HG02970 (cell line): ENCODE measurements around the gene LRP11.
"Not testable (repeated sequence)": the region's sequence is repeated elsewhere in the genome, so short reads cannot be mapped to it uniquely, and the experiment has no call there.

ENCODE experiments used
- ATAC-seq: cut with Tn5 transposase; IDR thresholded peaks from one replicate; pipeline ENCODE4 v1.9.1; 2021; ENCODE audit warnings: mild to moderate bottlenecking, moderate library complexity, moderate number of reproducible peaks; ENCODE audit not compliant: unreplicated experiment, low FRiP score

LRP11 gene

GRCh38 chr6:149863698-149864577 lies at the start of gene LRP11:
Gene LRP11 (minus strand): TSS chr6:149864359. CDS start chr6:149864020, 339 bp downstream.
- peak; percentile 83 for ATAC-seq

GRCh38 chr6:149913540-149914240 lies 49.5 kb upstream of the LRP11 start:
- ATAC-seq: no peak

DNA sequence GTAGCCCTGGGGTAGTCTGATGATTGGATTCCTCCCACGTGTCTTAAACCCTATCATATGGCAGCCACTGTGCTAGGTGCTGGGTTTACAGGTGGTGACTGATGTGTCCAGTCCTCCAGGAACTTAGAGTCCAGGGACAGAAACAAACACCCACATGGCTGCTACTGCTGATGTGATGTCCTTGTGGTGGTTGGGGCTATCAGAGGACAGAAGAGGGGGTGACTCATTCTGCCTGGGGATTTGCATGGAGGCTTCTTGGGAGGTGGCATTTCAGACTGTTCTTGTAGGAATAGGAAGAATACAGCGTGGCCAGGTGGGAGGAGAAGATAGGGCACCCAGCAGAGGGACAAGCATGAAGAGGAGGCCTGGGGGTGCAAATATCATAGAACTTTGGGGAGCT lies 48.9 kb upstream of the LRP11 start:
- no peak for ATAC-seq

DNA sequence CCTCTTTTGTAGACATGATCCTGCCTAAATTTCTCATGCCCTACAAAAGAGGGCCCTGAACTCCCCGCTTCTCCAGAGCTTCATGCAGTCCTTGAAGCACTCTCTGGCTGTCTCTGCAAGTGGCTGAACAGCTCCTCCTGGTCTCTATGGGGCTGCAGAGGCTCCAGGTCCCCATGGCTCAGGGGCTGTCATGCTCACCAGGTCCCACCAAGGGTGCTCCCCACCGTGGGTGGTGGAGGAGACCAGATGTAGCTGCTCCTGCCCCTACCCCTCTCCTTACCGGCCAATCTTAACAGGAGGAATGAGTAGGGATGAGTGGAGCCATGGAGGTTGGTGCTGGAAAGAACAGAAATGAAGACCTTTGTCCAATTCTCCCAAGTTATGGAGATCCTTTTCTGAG lies 48.5 kb upstream of the LRP11 start:
- not testable (repeated sequence) for ATAC-seq

DNA sequence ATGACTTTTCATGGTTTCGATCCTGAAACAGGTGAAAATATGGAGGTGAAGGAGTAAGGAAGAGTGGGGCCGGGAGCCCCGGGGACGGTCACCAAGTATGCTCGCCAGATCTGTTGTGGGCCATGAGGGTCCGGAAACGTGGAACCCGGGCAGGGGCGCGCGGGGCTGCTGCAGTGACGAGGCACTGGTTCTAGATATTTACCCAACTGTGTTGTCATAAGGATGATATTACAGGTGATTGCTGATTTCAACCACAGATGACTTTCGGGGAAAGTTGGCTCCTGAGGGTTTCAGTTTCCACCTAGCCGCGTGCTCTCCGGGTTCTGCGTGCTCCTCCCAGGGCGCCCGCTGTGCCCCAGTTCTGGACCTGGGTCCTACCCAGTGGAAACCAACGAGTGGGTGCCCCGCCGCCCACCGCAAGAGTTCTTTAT lies 46.6 kb upstream of the LRP11 start:
- ATAC-seq: no peak

DNA sequence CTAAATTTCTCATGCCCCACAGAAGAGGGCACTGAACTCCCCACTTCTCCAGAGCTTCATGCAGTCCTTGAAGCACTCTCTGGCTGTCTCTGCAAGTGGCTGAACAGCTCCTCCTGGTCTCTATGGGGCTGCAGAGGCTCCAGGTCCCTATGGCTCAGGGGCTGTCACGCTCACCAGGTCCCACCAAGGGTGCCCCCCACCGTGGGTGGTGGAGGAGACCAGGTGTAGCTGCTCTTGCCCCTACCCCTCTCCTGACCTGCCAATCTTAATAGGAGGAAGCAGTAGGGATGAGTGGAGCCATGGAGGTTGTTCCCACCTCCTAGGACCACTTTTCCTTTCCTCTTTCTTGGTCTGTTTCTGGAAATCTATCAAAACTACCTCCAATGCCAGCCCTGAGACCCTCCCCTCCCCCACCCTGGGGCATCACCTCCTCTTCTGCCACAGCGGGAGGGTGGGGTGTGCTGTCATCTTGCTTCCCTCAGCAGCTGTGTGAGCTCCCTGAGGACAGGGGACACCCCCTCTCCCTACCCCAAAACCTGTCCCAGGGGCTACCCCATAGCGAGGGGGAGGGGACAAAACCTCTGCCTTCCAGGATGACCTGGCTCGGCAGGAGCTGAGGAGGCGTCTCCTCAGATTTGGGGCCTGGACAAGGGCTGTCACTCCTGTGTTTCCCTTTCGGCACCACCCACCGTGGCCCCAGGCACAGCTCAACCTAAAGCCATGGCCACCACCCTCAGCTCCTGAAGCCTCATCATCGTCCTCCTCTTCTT lies 45.7 kb upstream of the LRP11 start:
- ATAC-seq: no peak

DNA sequence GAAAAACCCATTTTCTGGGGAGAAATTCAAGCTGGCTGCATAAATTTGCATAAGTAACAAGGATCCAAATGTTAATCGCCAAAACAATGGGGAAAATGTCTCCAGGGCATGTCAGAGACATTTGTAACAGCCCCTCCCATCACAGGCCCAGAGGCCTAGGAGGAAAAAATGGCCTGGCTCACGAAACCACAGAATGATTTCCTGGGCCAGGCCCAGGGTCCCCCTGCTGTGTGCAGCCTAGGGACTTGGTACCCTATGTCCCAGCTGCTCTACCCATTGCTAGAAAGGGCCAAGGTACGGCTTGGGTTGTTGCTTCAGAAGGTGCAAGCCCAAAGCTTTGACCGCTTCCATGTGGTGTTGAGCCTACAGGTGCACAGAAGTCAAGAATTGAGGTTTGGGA lies 44.3 kb upstream of the LRP11 start:
- ATAC-seq: not testable (repeated sequence)

DNA sequence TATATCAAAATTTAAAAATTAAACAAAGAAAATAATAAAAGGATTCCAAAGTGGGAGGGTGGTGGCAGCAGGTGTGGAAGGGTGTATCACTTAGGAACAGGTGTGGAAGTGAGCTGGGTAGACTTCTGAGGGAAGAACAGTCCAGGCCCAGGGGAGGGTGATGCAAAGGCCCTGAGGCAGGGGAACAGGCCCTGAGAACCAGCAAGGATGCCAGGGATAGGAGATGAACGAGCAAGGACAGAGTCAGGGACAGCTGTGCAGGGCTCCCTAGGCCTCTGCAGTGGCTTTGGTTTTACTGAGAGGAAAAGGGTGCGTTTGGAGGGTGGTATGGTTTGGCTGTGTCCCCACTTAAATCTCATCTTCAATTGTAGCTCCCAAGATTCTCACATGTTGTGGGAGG lies 43.2 kb upstream of the LRP11 start:
- no peak for ATAC-seq

DNA sequence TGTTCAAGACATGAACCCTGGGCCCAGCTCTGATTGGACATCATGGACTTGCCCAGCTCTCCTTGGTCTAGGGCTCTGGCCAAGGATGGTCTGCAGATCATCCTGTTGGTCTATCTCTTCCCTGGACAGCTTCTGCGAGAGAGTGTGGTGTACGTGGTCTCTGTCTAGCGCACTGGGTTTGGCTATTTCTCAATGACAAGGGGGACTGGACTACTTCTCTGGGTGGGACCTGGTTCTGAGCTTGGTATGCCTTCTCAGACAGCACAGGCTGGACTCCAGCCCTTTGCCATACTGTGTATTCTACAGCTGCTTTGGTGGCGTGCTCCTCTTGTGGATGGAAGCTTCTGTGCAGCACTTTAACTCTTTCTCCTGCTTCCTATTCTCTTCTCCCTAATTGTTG lies 42.2 kb upstream of the LRP11 start:
- ATAC-seq: no peak

GRCh38 chr6:149905911-149906371 lies 41.8 kb upstream of the LRP11 start:
- no peak for ATAC-seq

DNA sequence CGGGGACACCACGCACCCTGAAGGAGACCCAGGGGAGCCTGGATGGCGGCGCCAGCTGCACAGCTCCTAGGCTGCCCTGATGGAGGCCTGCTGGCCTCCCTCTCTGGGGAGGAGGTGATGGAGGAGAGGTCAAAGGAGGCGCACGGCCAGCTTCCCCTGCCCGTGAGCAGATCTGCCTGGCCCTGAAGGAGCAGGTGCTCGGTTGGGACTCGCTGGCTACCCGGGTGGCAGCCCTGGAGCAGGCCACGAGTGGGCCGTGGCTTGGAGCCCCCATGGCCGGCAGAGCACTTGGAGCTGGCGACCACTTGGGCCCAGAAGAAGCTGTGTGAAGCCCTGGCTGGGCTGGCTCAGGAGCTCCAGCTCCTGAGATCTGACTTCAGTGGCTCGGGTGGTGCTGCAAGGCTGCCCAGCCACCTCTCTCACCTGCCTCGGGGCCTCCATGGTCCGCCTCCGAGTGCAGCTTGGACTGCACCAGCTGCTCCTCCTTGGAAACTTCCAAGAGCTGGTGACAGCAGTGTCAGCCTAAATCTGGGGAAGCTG lies 41.3 kb upstream of the LRP11 start:
- no peak for ATAC-seq

DNA sequence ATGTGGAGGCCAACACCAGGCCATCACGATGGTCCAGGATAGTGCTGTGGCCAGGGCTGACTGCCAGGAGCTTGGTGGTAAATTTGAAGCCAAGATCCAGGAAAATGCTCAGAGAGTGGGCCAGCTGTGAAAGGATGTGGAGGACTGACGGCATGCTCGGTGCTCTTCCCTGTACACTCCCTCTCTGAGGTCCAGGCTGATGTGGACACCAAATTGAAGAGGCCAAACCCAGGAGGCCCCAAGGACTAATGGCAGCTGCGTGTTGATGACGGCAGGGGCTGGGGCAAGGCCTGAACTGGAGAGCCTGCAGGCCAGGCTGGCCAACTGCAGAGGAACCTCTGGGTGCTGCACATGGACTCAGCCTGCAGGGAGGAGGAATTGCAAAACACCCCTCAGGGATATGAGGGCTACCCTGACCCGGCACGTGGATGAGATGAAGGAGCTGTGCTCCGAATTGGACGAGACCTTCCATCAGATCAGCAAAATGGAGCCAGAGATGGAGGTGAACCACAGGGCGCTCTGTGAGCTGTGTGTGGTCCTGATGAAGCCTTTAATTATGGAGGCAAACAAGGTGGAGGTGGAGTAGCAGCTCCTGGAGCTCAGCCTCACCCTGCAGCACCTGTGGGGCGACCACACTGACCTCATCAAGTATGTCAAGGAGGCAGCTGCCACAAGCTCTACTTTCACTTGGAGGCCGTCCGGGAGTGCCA lies 40.7 kb upstream of the LRP11 start:
- no peak for ATAC-seq

GRCh38 chr6:149903938-149904611 lies 39.9 kb upstream of the LRP11 start:
- ATAC-seq: no peak

GRCh38 chr6:149901444-149902140 lies 37.4 kb upstream of the LRP11 start:
- ATAC-seq: no peak

DNA sequence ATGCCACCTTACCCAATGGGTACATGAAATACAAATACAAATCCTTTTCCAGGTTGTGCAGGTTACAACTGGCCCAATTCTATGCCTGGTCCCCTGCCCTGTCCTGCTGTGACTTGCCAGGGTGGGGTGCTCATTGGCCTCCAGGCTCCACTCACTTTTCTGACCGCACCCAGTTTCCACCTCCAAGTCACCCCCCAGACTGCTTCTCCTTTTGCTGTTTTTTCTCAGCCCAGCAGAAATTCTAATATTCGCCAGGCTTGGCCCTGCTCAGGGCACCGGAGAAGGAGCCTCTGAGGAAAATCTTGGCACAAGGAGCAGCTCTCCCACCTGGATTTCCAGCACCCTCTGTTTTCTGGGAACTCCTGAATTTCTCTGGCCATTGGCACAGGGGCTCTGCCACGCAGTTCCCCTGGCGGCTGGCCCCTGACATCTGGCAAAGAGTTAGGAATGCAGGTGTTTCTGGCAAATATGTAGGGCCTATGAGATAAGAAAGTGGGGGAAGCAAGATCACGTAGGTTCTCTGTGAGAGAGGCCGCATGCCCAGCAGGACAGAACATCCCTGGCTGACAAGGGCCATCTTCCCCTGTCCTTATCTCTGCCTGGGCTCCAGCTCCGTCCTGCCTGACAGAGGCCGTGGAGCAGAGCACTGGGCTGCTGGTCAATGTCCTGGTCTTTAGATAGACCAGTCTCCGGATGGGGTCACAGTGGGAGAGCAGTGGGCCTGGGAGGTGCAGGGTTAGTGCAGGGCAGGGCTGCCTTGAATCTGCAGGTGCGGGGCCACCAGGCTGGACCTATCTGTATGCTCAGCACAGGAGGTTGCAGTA lies 36.7 kb upstream of the LRP11 start:
- ATAC-seq: no peak

- ATAC-seq: no peak
Measured at GRCh38 chr6:149899926-149900619, 35.9 kb upstream of the LRP11 start.

- no peak for ATAC-seq
Measured at GRCh38 chr6:149899486-149899885, 35.3 kb upstream of the LRP11 start.
